Ishikawa (cell line): Measurements from ENCODE around the gene ANKRD28.

ENCODE experiments used
- CREB1 ChIP-seq: IDR thresholded peaks from 2 replicates; pipeline ENCODE4 v1.6.1; 2012; ENCODE audit warnings: low read depth
- EGR1 ChIP-seq: IDR thresholded peaks from 2 replicates; pipeline ENCODE4 v1.6.1; 2012
- EP300 ChIP-seq: IDR thresholded peaks from 2 replicates; pipeline ENCODE4 v1.6.1; 2012; ENCODE audit warnings: borderline replicate concordance
- FOXM1 ChIP-seq: IDR thresholded peaks from 2 replicates; pipeline ENCODE4 v1.6.1; 2012; ENCODE audit warnings: low read depth, borderline replicate concordance
- RAD21 ChIP-seq: IDR thresholded peaks from 2 replicates; pipeline ENCODE4 v1.6.1; 2012; ENCODE audit warnings: low read depth
- TCF12 ChIP-seq: IDR thresholded peaks from 2 replicates; pipeline ENCODE4 v1.6.1; 2012; ENCODE audit warnings: low read depth
- TEAD4 ChIP-seq: IDR thresholded peaks from 2 replicates; pipeline ENCODE4 v1.6.1; 2012
- TF ChIP-seq, protein P1 (sequence below): IDR thresholded peaks from 2 replicates; pipeline ENCODE4 v1.6.1; 2012
- TF ChIP-seq, protein P2 (sequence below): IDR thresholded peaks from 2 replicates; pipeline ENCODE4 v1.6.1; 2012; ENCODE audit warnings: low read depth, mild to moderate bottlenecking
- TF ChIP-seq, protein P3 (sequence below): IDR thresholded peaks from 2 replicates; pipeline ENCODE4 v1.6.1; 2012

DNA sequence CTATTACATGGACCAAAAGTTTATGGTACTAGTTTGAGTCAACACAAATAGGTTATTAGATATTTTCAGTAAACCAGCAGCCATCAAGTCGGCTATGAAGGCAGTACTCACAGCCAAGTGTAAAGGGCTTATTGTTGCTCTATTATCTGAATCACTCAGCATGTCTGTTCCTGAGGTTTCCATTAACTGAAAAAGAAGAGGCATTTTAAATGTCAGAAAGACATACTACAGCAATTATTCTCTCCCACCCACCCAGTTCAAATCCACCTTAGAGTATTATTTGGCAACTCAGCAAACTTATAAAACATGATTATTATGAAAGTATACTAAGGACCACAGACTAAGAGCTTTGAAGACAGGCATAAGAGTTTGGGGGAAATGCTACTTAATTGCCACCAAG lies 103.2 kb downstream of the ANKRD28 start:
- TF ChIP-seq, protein P1, sequence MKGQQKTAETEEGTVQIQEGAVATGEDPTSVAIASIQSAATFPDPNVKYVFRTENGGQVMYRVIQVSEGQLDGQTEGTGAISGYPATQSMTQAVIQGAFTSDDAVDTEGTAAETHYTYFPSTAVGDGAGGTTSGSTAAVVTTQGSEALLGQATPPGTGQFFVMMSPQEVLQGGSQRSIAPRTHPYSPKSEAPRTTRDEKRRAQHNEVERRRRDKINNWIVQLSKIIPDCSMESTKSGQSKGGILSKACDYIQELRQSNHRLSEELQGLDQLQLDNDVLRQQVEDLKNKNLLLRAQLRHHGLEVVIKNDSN, result no peak
- TF ChIP-seq EGR1 (no peak), TCF12 (no peak), EP300 (no peak), CREB1 (no peak), FOXM1 (no peak), TEAD4 (no peak), RAD21 (no peak)
- TF ChIP-seq, protein P2, sequence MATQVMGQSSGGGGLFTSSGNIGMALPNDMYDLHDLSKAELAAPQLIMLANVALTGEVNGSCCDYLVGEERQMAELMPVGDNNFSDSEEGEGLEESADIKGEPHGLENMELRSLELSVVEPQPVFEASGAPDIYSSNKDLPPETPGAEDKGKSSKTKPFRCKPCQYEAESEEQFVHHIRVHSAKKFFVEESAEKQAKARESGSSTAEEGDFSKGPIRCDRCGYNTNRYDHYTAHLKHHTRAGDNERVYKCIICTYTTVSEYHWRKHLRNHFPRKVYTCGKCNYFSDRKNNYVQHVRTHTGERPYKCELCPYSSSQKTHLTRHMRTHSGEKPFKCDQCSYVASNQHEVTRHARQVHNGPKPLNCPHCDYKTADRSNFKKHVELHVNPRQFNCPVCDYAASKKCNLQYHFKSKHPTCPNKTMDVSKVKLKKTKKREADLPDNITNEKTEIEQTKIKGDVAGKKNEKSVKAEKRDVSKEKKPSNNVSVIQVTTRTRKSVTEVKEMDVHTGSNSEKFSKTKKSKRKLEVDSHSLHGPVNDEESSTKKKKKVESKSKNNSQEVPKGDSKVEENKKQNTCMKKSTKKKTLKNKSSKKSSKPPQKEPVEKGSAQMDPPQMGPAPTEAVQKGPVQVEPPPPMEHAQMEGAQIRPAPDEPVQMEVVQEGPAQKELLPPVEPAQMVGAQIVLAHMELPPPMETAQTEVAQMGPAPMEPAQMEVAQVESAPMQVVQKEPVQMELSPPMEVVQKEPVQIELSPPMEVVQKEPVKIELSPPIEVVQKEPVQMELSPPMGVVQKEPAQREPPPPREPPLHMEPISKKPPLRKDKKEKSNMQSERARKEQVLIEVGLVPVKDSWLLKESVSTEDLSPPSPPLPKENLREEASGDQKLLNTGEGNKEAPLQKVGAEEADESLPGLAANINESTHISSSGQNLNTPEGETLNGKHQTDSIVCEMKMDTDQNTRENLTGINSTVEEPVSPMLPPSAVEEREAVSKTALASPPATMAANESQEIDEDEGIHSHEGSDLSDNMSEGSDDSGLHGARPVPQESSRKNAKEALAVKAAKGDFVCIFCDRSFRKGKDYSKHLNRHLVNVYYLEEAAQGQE, result no peak
- TF ChIP-seq, protein P3, sequence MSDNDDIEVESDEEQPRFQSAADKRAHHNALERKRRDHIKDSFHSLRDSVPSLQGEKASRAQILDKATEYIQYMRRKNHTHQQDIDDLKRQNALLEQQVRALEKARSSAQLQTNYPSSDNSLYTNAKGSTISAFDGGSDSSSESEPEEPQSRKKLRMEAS, result no peak
